ENCODE results near the gene DAZAP1. TPM values are rescaled to one million over a fixed set of nuclear protein-coding genes. Genes with fewer than 3 reads are reported as not detected.

Gene DAZAP1
- total RNA-seq, 3 donors from 2014 or later: 35.8 to 50.9 (median 48.8) TPM

DNA sequence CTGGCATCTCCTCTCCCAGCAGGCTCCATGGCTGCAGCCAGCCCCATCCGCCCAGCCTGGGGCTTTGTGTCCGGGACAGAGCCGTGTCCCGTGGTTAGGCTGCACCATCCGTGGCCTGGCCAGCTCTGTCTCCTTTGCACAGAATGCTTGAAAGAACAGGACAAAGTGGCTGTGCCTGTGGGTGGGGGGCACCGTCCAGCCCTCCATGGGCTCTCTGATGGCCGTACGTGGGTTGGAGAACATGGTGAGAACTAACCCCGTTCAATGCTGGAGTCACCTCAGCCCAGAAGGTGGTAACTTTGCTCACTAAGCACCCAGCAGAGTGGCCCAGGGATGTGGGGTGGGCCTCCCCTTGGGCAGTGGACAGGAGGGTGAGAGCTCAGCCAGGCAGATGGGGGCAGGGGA, 33.6 kb downstream of the DAZAP1 start:
- H3K9me3 ChIP-seq: no peaks in the 10 kb centered on the region
- no peak overlapping the region for H3K27ac ChIP-seq
- DNase-seq (ENCODE audit: low spot score in 2 of 2): no peak
- H3K4me1 ChIP-seq: peaks cover 11 to 17% of the 10 kb centered on the region in 2 donors
- H3K36me3 ChIP-seq: peaks cover 8% of the 10 kb centered on the region
- peaks cover 6 to 8% of the 10 kb centered on the region in 2 donors for H3K27me3 ChIP-seq
- intact Hi-C loops (cut with DNase I; ENCODE audit: low total_unique reads): loop anchor here (10.0 kb wide), 1 partner anchor 166 kb away; the partner anchor contains the start of gene FAM174C
- no peak for TF ChIP-seq POLR2A (IDR thresholded peaks at IDR 0.05)
- TF ChIP-seq POLR2AphosphoS5 (IDR thresholded peaks at IDR 0.05): no peak
- no peak overlapping the region for H3K4me3 ChIP-seq

DNA sequence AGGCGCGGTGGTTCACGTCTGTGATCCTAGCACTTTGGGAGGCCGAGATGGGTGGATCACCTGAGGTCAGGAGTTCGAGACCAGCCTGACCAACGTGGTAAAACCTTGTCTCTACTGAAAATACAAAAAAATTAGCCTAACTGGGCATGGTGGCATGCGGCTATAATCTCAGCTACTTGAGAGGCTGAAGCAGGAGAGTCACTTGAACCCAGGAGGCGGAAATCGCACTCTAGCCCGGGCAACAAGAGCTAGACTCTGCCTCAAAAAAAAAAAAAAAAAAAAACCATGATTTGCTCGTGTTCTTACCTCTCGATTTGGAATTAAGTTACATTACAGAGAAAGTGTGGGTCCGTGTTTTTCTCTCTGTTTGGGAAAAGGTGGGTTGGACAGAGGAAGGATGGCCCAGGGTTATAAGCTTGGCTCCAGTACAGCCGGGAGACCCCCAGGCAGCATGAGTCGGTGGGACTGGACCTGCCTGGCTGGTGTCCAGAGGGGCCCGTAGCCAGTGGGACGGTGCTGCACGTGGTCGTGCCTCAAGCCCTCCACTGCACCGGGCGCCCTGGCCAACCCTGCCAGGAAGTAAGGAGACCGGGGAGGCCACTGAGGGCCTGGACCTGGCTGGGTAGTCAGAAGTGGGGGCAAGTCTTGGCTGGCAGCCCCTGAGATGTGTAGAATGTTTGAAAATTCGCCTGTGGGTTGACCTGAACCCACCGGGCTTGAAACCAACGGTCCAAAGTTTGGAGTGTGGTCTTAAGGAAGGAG, 34.5 kb downstream of the DAZAP1 start:
- Histone ChIP-seq H3K4me1 (peaks cover 11 to 22% of the 10 kb centered on the region in 2 donors), H3K9me3 (no peaks in the 10 kb centered on the region), H3K4me3 (no peak overlapping the region), H3K27ac (no peak overlapping the region), H3K36me3 (peaks cover 8% of the 10 kb centered on the region), H3K27me3 (peaks cover 14 to 16% of the 10 kb centered on the region in 2 donors)
- TF ChIP-seq, protein P1, sequence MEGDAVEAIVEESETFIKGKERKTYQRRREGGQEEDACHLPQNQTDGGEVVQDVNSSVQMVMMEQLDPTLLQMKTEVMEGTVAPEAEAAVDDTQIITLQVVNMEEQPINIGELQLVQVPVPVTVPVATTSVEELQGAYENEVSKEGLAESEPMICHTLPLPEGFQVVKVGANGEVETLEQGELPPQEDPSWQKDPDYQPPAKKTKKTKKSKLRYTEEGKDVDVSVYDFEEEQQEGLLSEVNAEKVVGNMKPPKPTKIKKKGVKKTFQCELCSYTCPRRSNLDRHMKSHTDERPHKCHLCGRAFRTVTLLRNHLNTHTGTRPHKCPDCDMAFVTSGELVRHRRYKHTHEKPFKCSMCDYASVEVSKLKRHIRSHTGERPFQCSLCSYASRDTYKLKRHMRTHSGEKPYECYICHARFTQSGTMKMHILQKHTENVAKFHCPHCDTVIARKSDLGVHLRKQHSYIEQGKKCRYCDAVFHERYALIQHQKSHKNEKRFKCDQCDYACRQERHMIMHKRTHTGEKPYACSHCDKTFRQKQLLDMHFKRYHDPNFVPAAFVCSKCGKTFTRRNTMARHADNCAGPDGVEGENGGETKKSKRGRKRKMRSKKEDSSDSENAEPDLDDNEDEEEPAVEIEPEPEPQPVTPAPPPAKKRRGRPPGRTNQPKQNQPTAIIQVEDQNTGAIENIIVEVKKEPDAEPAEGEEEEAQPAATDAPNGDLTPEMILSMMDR (IDR thresholded peaks at IDR 0.05): no peak
- TF ChIP-seq POLR2AphosphoS5 (IDR thresholded peaks at IDR 0.05) (no peak), POLR2A (IDR thresholded peaks at IDR 0.05) (no peak)
- intact Hi-C loops (cut with DNase I; ENCODE audit: low total_unique reads): loop anchor here (10.0 kb wide), 1 partner anchor 167 kb away; the partner anchor contains the start of gene FAM174C
- no peak for DNase-seq (ENCODE audit: low spot score in 2 of 2)

DNA sequence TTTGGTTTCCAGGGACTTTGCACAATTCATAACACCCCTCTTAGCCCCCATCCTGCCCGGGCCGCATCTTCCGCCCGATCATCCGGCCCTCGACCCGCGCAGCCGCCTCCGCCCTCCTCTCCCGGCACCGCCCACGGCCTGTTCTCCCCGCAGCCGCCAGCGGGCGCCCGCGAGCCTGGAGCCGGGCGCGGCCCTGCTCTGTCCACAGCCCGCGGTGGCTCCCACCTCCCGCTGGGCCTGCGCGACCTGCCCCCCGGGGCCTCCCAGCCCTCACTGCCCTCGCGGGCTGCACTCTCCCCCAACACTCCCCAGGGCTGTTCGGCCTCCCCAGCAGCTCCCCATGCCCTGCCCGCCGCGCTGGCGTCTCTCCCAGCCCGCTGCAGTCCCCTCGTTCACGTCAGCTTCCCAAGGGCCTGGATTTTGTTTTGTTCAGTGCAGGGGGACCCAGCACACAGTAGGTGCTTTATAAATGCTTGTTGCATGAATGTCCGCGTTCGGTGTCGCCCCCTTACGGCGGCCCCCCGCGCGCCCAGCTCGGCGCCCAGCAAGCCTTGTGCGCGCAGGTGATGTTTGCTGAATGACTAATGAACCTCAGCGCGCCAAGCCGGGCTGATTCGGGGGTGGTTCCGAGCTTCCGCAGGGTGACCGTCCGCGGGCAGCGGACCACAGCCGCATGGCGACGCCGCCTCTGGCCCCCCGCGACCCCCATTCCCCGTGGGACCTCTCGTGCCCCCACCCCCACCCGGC, 38.0 kb downstream of the DAZAP1 start:
- Histone ChIP-seq H3K36me3 (peaks cover 8% of the 10 kb centered on the region), H3K27ac (no peak overlapping the region), H3K9me3 (no peaks in the 10 kb centered on the region), H3K4me3 (peak overlapping the region; percentile 20 to 66 (median 46)), H3K4me1 (peaks cover 5 to 8% of the 10 kb centered on the region in 2 donors), H3K27me3 (peaks cover 33 to 47% of the 10 kb centered on the region in 2 donors)
- DNase-seq (ENCODE audit: low spot score in 2 of 2): peak in 1 of 2 donors; percentile 64
- TF ChIP-seq POLR2AphosphoS5 (IDR thresholded peaks at IDR 0.05): no peak
- no peak for TF ChIP-seq POLR2A (IDR thresholded peaks at IDR 0.05)
- TF ChIP-seq, protein P1 (IDR thresholded peaks at IDR 0.05): peak; percentile 35 to 87 (median 48)
- intact Hi-C loops (cut with DNase I; ENCODE audit: low total_unique reads): loop anchor here (10.0 kb wide), 1 partner anchor 171 kb away; the partner anchor contains the start of gene FAM174C

DNA sequence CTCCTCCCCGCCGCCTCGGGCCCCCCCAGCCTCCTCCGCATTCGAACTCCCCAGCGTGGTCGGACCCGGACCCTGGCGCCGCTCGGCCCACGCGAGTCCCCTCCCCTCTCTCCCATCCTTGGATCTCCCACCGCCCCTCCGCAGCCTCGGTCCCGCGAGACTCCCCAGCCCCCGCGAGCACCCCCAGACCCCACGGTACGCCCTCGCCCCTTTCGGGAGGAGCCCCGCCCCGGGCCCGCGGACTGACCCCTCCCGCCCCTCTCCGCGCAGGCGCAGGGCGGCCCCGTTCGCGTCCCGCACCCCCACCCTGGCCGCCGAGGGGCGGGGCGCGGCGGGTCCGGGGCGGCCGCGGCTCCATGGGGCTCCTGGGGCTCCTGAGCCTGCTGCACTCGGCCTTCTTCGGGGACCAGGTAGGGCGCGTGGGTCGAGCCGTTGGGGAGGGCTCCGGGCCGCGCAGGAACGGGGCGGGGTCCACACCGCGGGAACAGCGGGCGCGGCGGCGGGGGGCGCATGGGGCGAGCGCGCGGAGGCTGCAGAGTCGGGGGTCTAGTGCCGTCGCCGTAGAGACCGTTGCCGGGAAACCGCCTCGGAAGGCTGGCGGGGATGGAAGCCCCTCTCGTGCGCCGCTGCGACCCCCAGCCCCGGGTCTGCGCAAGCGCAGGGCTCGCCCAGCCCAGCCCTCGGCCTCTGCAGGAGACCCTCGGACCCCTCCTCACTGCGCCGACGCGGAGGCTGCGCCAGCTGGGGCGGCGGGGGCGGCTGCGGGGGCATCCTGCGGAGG, 38.7 kb downstream of the DAZAP1 start:
- Histone ChIP-seq H3K4me3 (peak overlapping the region in 2 of 3 donors; percentile 46 to 66), H3K27ac (no peak overlapping the region), H3K36me3 (peaks cover under 1% of the 10 kb centered on the region), H3K4me1 (peaks cover 5 to 8% of the 10 kb centered on the region in 2 donors), H3K9me3 (no peaks in the 10 kb centered on the region), H3K27me3 (peaks cover 37 to 55% of the 10 kb centered on the region in 2 donors)
- no peak for DNase-seq (ENCODE audit: low spot score in 2 of 2)
- intact Hi-C loops (cut with DNase I; ENCODE audit: low total_unique reads): loop anchor here (10.0 kb wide), 1 partner anchor 171 kb away; the partner anchor contains the start of gene FAM174C
- no peak for TF ChIP-seq POLR2AphosphoS5 (IDR thresholded peaks at IDR 0.05)
- TF ChIP-seq, protein P1 (IDR thresholded peaks at IDR 0.05): no peak
- no peak for TF ChIP-seq POLR2A (IDR thresholded peaks at IDR 0.05)

Measured in breast epithelium (tissue), 4 donors.